OCI-LY3 (cell line): Measurements from ENCODE around the gene MAT2A.

Experiments
- EZH2phosphoT487 ChIP-seq: fragments of 200-600 bp; shearing (Covaris generic); IDR thresholded peaks from 2 replicates; pipeline ENCODE4 v1.6.1; 2018; ENCODE audit warnings: antibody characterized with exemption, mixed run types, low read depth
- TF ChIP-seq, protein P1 (sequence below): fragments of 200-600, 300-600 bp; sonication (generic); IDR thresholded peaks from 2 replicates; pipeline ENCODE4 v1.5.1; 2014; ENCODE audit warnings: antibody characterized with exemption, low read length, low read depth

GRCh38 chr2:85527787-85528186 lies 11.2 kb upstream of the MAT2A start:
- TF ChIP-seq, protein P1, sequence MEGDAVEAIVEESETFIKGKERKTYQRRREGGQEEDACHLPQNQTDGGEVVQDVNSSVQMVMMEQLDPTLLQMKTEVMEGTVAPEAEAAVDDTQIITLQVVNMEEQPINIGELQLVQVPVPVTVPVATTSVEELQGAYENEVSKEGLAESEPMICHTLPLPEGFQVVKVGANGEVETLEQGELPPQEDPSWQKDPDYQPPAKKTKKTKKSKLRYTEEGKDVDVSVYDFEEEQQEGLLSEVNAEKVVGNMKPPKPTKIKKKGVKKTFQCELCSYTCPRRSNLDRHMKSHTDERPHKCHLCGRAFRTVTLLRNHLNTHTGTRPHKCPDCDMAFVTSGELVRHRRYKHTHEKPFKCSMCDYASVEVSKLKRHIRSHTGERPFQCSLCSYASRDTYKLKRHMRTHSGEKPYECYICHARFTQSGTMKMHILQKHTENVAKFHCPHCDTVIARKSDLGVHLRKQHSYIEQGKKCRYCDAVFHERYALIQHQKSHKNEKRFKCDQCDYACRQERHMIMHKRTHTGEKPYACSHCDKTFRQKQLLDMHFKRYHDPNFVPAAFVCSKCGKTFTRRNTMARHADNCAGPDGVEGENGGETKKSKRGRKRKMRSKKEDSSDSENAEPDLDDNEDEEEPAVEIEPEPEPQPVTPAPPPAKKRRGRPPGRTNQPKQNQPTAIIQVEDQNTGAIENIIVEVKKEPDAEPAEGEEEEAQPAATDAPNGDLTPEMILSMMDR: no peak
- TF ChIP-seq EZH2phosphoT487: no peak
